HG02840 (cell line): Measurements from ENCODE around the gene PRM3.

Experiments
- ATAC-seq: cut with Tn5 transposase; IDR thresholded peaks from one replicate; pipeline ENCODE4 v1.9.1; 2021; ENCODE audit warnings: mild to moderate bottlenecking, moderate library complexity, moderate number of reproducible peaks; ENCODE audit not compliant: unreplicated experiment, low FRiP score

PRM3 gene

DNA sequence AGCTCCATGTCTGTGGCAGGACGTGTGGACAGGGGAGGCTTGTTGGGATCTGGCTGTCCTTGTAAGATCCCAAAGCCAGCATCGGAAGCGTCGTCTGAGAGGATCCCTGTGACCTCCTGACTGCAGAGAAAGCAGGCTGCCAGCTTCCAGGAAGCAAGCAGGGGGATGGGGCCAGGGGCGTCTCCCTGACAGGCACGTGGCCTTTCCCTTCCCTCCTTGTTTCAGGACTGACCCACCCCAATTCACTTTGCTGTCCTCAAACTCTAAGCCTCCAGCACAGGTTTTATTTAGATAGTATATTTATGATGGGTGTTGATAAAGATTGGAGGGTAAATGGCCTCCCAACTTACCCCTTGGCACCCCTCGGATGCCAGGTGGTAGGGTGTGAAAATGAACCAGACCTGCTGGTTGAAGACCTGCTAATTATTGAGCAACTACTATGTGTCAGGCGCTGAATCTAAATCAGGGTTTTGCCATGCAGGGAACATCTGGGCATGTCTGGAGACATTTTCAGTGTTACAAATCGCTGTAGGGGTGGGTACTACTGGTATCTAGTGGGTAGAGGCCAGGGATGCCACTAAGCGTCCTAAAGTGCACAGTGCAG lies 42.0 kb downstream of the PRM3 start:
- ATAC-seq, result no peak

DNA sequence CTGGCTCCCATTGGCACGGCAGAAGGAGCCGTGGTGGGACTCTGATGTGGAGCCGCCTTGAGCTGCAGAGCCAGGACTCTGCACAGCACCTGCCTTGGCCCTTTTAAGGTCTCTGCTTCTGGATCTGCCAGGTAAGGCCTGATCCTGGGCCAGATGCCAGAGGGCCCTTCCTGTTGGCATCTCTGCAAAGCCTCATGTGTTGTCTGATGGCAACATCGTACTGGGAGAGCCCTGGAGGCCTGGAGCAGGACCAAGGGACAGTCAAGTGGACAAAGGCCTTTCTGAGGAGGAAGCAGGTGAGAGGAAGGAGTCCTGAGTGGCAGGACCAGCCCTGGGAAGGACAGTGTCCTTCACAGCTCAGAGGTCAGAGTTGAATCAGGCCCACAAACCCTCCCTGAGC lies 43.5 kb downstream of the PRM3 start:
- no peak for ATAC-seq

DNA sequence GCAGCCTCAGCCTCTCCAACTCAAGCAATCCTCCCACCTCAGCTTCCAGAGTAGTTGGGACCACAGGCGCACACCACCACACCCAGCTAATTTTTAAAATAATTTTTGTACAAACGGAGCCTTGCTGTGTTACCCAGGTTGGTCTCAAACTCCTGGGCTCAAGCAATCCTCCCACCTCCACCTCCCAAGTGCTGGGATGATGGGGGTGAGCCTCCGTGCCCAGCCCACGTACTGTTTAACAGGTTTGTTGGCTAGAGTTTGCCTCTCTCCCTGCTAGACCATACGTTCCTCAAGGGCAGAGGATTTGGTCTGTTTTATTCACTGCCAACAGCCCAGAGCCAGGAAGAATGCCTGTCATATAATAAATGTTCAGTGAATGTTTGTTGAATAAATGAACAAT lies 44.0 kb downstream of the PRM3 start:
- no peak for ATAC-seq

DNA sequence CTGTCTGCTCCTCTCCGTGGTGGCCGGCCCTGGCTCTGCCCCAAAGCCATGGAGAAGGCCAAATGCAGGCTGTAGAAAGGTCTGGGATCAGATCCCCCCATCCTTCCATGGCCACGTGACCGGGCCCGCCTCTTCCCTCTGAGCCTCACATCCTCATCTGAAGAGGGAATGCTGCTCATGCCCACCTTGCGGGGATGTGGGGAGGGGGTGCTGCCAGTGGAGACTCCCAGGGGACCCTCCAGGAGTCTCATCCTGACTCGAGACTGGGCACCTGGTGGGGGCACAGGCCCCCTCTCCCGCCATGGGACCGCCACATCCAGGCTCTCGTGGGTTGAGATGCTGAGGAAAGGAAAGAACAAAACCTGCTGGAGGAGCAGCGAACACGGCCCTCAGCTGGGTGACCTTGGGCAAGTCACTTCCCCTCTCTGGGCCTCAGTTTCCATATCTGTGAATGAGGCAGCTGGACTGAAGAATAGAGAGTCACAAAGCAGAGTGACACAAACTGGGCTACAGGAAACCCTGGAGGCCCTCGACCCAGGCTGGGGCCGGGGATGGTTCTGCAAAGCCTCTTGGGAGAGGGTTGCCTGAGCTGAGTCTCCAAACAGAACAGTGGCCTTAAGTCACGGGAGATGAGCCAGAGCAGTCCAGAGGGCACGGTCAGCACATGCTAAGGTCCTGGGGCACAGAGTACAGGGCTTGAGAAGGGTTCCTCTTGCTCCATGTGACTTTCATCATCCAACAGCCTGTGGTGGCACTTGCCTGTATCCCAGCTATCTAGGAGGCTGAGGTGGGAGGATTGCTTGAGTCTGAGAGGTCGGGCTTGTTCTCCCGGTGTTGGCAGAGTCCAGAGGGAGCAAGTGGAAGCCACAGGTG lies 47.5 kb downstream of the PRM3 start:
- no peak for ATAC-seq

DNA sequence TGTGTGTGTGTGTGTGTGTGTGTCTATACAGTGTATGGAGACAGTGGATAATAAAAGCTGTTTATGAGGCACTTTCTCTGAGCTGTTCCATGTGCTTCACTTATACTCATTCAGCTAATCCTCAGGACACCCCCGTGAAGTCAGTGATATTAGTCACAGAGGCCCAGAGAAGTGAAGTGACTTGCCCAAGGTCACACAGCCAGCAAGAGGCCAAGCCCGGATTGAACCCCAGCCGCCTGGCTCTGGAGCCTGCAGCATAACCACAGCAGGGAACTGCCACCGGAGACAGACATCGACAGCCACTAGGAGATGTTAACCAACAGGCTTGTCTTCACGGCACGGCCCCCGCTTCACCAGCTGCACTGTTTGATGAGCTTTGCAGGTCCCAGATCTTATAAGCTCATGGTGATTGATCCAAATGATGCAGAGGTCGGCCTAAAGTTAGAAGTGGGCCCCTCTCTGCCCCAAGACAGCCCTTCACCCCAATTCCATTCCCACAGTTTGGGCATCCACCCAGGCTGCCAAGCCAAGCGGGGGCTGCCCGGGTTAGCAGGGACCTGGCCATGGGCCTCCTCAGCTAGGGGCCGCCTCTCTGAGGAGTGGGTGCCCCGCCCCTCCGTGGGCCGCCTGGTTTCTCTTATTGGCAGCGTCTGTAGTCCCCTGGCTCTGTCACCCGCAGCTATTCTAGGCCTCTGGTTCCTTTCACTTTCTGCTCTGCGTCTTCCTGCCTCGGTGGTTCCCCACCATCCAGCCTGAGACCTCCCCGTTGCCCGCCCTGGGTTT lies 48.3 kb downstream of the PRM3 start:
- peak; percentile 77 for ATAC-seq

DNA sequence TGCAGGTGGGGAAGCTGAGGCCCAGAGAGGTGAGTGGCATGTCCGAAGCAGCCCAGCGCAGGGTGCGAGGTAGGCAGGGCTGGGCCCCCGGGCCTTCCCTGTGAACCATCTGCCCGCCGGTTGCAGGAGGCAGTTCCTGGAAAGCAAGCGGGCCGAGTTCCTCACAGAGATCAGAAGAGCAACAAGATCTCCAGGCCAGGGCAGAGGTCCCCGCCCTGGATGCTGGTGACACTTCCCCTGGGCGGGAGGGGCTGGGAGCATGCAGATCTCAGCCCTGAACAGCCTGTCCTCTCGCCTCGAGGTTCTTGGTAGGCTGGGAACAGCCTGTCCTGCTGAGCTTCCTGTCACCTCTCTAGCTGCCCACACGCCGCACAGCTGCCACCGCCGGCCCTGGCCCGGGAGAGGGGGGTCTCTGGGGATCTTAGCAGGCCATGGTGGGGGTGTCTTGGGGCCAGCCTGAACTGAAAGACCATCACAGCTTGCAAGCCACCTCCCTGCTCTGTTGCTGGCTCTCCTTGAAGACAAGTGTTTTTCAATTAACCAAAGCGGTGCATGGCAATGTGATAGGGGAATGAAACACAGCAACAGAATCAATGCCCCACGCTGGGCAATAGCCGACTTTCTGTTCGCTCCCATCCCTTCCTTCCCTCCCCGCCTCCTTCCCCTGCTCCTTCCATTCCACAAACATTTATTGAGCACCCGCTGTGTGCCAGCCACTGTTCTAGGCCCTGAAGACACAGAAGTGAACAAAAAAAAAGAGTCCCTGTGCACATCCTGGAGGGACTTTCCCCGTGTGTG lies 49.1 kb downstream of the PRM3 start:
- ATAC-seq, result no peak
